ENCODE results near the gene PPP1CA. TPM values are rescaled to one million over a fixed set of nuclear protein-coding genes. Genes with fewer than 3 reads are reported as not detected.

PPP1CA gene
- total RNA-seq, 4 donors from 2014 or later: 91.9 to 110 (median 97.6) TPM

GRCh38 chr11:67376873-67377808 lies 24.5 kb downstream of the PPP1CA start:
- TF ChIP-seq CTCF (IDR thresholded peaks at IDR 0.05): no peak
- DNase-seq (ENCODE audit: low spot score) (no peak), ATAC-seq (ENCODE audit: low FRiP score) (no peak)

- no peak for DNase-seq (ENCODE audit: low spot score)
- no peak for TF ChIP-seq CTCF (IDR thresholded peaks at IDR 0.05)
Measured at GRCh38 chr11:67376063-67376820, 25.4 kb downstream of the PPP1CA start.

GRCh38 chr11:67375320-67376055 lies 26.2 kb downstream of the PPP1CA start:
- no peak for ATAC-seq (ENCODE audit: low FRiP score)

More at GRCh38 chr11:67376063-67376820, 25.4 kb downstream of the PPP1CA start:
- no peak for ATAC-seq (ENCODE audit: low FRiP score)

GRCh38 chr11:67374571-67375281 lies 26.9 kb downstream of the PPP1CA start:
- no peak for DNase-seq (ENCODE audit: low spot score)
- ATAC-seq (ENCODE audit: low FRiP score): peak; percentile 9
- no peak for TF ChIP-seq CTCF (IDR thresholded peaks at IDR 0.05)

More at GRCh38 chr11:67375320-67376055, 26.2 kb downstream of the PPP1CA start:
- no peak for DNase-seq (ENCODE audit: low spot score)
- TF ChIP-seq CTCF (IDR thresholded peaks at IDR 0.05): no peak

- peak in 1 of 3 donors; percentile 11 for TF ChIP-seq CTCF (IDR thresholded peaks at IDR 0.05)
- peak; percentile 70 for DNase-seq (ENCODE audit: low spot score)
- ATAC-seq (ENCODE audit: low FRiP score): peak; percentile 67
Measured at GRCh38 chr11:67373648-67374570, 27.7 kb downstream of the PPP1CA start.

Data from omental fat pad (tissue), 4 donors.